AG10803 (cell line): ENCODE results near the gene FKBP10.

Source experiments
- DNase-seq: peaks from one replicate; pipeline ENCODE4 v3.0.0; 2010; ENCODE audit warnings: low read depth
- H3K4me3 ChIP-seq: 2 replicates; pipeline ENCODE4 v1.5.1; 2011; ENCODE audit warnings: mild to moderate bottlenecking, low read length, control low read depth
- CTCF ChIP-seq: conservative IDR thresholded peaks from 2 replicates; pipeline ENCODE4 v1.5.1; 2011; ENCODE audit warnings: mild to moderate bottlenecking, low read length, control low read depth, inconsistent platforms

Gene FKBP10

GRCh38 chr17:41812381-41813151 is at the start of gene FKBP10:
Gene FKBP10, plus strand, starts transcription at chr17:41813004. Its CDS starts 31 bp downstream, at chr17:41813035.
- peak; percentile 82 for DNase-seq
- TF ChIP-seq CTCF, result no peak
- peak within 1 kb of the TSS; percentile 90 for H3K4me3 ChIP-seq

GRCh38 chr17:41763327-41763726 is 49.5 kb upstream of the FKBP10 start:
- TF ChIP-seq CTCF, result no peak
- DNase-seq, result no peak
- no peak overlapping the region for H3K4me3 ChIP-seq

- no peak for TF ChIP-seq CTCF
- DNase-seq, result no peak
- H3K4me3 ChIP-seq, result no peak overlapping the region
These were observed 46.7 kb upstream of the FKBP10 start for GRCh38 chr17:41766135-41766534.

GRCh38 chr17:41767324-41768042 is 45.3 kb upstream of the FKBP10 start:
- no peak overlapping the region for H3K4me3 ChIP-seq
- DNase-seq, result no peak
- no peak for TF ChIP-seq CTCF

GRCh38 chr17:41768682-41769288 is 44.0 kb upstream of the FKBP10 start:
- no peak overlapping the region for H3K4me3 ChIP-seq
- TF ChIP-seq CTCF, result no peak
- no peak for DNase-seq

GRCh38 chr17:41769346-41769862 is 43.4 kb upstream of the FKBP10 start:
- H3K4me3 ChIP-seq, result no peak overlapping the region
- no peak for TF ChIP-seq CTCF
- no peak for DNase-seq
